ENCODE measurements around the gene ATXN1.

DNA sequence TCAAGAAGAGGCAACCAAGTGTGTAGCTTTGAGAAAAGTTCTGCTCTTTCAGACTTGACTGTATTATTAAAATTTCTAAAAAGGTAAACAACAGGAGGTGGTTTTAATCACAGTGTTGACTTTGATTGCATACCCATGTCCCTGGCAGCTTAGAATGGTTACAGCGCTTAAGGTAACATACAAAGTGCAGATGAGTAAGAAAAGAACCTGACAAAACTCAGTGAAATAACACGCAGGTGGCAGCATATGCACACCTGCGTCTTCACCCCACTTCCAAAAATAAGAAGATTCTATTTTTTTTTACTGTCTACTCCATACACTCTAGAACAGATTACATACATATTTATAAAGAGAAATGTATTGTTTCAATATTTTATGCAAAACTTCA is 289.4 kb downstream of the ATXN1 start:
- TF ChIP-seq, protein P1, sequence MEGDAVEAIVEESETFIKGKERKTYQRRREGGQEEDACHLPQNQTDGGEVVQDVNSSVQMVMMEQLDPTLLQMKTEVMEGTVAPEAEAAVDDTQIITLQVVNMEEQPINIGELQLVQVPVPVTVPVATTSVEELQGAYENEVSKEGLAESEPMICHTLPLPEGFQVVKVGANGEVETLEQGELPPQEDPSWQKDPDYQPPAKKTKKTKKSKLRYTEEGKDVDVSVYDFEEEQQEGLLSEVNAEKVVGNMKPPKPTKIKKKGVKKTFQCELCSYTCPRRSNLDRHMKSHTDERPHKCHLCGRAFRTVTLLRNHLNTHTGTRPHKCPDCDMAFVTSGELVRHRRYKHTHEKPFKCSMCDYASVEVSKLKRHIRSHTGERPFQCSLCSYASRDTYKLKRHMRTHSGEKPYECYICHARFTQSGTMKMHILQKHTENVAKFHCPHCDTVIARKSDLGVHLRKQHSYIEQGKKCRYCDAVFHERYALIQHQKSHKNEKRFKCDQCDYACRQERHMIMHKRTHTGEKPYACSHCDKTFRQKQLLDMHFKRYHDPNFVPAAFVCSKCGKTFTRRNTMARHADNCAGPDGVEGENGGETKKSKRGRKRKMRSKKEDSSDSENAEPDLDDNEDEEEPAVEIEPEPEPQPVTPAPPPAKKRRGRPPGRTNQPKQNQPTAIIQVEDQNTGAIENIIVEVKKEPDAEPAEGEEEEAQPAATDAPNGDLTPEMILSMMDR (IDR thresholded peaks at IDR 0.05; ENCODE audit: low read depth, low read length, poor library complexity, severe bottlenecking): peak; percentile 12
- TF ChIP-seq EZH2phosphoT487 (IDR thresholded peaks at IDR 0.05; ENCODE audit: borderline replicate concordance, low read length): no peak
